HCT116 (cell line): ENCODE results near the gene AKAP12. TPM values are rescaled to one million over a fixed set of nuclear protein-coding genes. Genes with fewer than 3 reads are reported as not detected.

ENCODE experiments used
- ATAC-seq: fragments of 200-7000 bp; cut with Tn5 transposase; 2 replicates; pipeline ENCODE4 v1.9.1; 2020; ENCODE audit warnings: mild to moderate bottlenecking, moderate library complexity
- BruUV-seq: library from RNA; stranded (reverse); fragments of 400-500 nt; replicated peaks from 2 replicates; lab custom pipeline; 2021; lab: Mats Ljungman, UMichigan
- CTCF ChIA-PET: fragments of 300-600 bp; sonication (Branson Sonifier 250); formaldehyde crosslinking; loops from one replicate; lab custom pipeline; 2021; ENCODE audit warnings: antibody characterized with exemption; lab: Charles Lee
- POLR2A ChIA-PET: fragments of 300-600, 350-600 bp; sonication (Branson Sonifier 250); formaldehyde crosslinking; loops from one replicate; lab custom pipeline; 2021; ENCODE audit warnings: antibody characterized with exemption; lab: Charles Lee
- RAD21 ChIA-PET, 2 experiments: fragments of 300-600 bp; sonication (Branson Sonifier 250); formaldehyde crosslinking; loops; one replicate each; lab custom pipeline; 2023; ENCODE audit warnings: low total read pairs in 2 of 2; ENCODE audit not compliant: uncharacterized antibody in 2 of 2, unreplicated experiment in 2 of 2, low non-redundant PET in 1 of 2; lab: Charles Lee
- DNase-seq: peaks from one replicate; pipeline ENCODE4 v3.0.0-alpha.2; 2010; ENCODE audit warnings: low read depth, low spot score
- H2AFZ ChIP-seq: fragments of 200-600 bp; shearing (Covaris generic), sonication (generic); 2 replicates; pipeline ENCODE4 v1.6.1; 2017; ENCODE audit warnings: low read depth, mixed run types, mixed read lengths, antibody characterized with exemption, low read length; ENCODE audit not compliant: poor library complexity, severe bottlenecking
- H3K27ac ChIP-seq: 2 replicates; pipeline ENCODE4 v1.5.1; 2012; ENCODE audit warnings: low read depth, low read length
- H3K27me3 ChIP-seq: fragments of 200-600 bp; sonication (generic); 2 replicates; pipeline ENCODE4 v1.6.1; 2016; ENCODE audit warnings: mixed run types, low read length, mixed read lengths; ENCODE audit not compliant: insufficient read depth
- H3K36me3 ChIP-seq, 2 experiments: fragments of 200-500 bp in 1 of 2; fragments of 200-600 bp in 1 of 2; sonication (Bioruptor generic) in 1 of 2; sonication (generic) in 1 of 2; 2 replicates each; pipeline versions ENCODE4 v1.5.1 to v1.6.1; 2014 to 2016; ENCODE audit warnings: low read length in 2 of 2, inconsistent platforms in 1 of 2, mixed read lengths in 1 of 2, mixed run types in 1 of 2; ENCODE audit not compliant: insufficient read depth in 2 of 2, control insufficient read depth in 1 of 2
- H3K4me1 ChIP-seq, 2 experiments: fragments of 200-600 bp in 1 of 2; sonication (generic) in 1 of 2; 2 replicates each; pipeline versions ENCODE4 v1.5.1 to v1.6.1; 2012 to 2017; ENCODE audit warnings: low read length in 2 of 2, inconsistent platforms in 1 of 2, mild to moderate bottlenecking in 1 of 2, mixed read lengths in 1 of 2, mixed run types in 1 of 2, moderate library complexity in 1 of 2; ENCODE audit not compliant: insufficient read depth in 2 of 2, control insufficient read depth in 1 of 2
- H3K4me2 ChIP-seq: fragments of 200-600 bp; sonication (generic); 2 replicates; pipeline ENCODE4 v1.6.1; 2017; ENCODE audit warnings: mixed run types, low read length, mixed read lengths
- H3K4me3 ChIP-seq, 2 experiments: fragments of 200-600 bp in 1 of 2; sonication (generic) in 1 of 2; replicated peaks in 1 of 2; 2 replicates each; pipeline ENCODE4 v1.5.1; 2011 to 2016; ENCODE audit warnings: low read length in 2 of 2, control low read depth in 1 of 2, low read depth in 1 of 2, mild to moderate bottlenecking in 1 of 2, mixed read lengths in 1 of 2, mixed run types in 1 of 2
- H3K79me2 ChIP-seq: fragments of 200-600 bp; sonication (generic); 2 replicates; pipeline ENCODE4 v1.6.1; 2017; ENCODE audit warnings: mild to moderate bottlenecking, mixed run types, low read length, moderate library complexity, mixed read lengths; ENCODE audit not compliant: insufficient read depth
- H3K9ac ChIP-seq: fragments of 200-600 bp; sonication (generic); 2 replicates; pipeline ENCODE4 v1.6.1; 2016; ENCODE audit warnings: low read length, mixed read lengths
- H3K9me2 ChIP-seq: fragments of 200-600 bp; sonication (generic), shearing (Covaris generic); 2 replicates; pipeline ENCODE4 v1.6.1; 2017; ENCODE audit warnings: mixed run types, mild to moderate bottlenecking, moderate library complexity; ENCODE audit not compliant: insufficient read depth
- H3K9me3 ChIP-seq, 2 experiments: fragments of 200-500 bp in 1 of 2; fragments of 200-600 bp in 1 of 2; sonication (Bioruptor generic) in 1 of 2; sonication (generic) in 1 of 2; 2 replicates each; pipeline ENCODE4 v1.6.1; 2014 to 2017; ENCODE audit warnings: low read length in 2 of 2, mixed read lengths in 2 of 2, inconsistent platforms in 1 of 2, low read depth in 1 of 2, mild to moderate bottlenecking in 1 of 2, mixed run types in 1 of 2, moderate library complexity in 1 of 2; ENCODE audit not compliant: control insufficient read depth in 1 of 2, insufficient read depth in 1 of 2
- H4K20me1 ChIP-seq: fragments of 200-600 bp; sonication (generic), shearing (Covaris generic); 2 replicates; pipeline ENCODE4 v1.6.1; 2017; ENCODE audit warnings: mixed run types, mild to moderate bottlenecking, moderate library complexity; ENCODE audit not compliant: insufficient read depth
- CBX3 ChIP-seq: IDR thresholded peaks from 2 replicates; pipeline ENCODE4 v1.6.1; 2012; ENCODE audit warnings: low read depth
- EGR1 ChIP-seq: IDR thresholded peaks from 2 replicates; pipeline ENCODE4 v1.6.1; 2012; ENCODE audit warnings: low read depth
- EZH2 ChIP-seq: fragments of 200-600 bp; sonication (generic); IDR thresholded peaks from 2 replicates; pipeline ENCODE4 v1.6.1; 2017; ENCODE audit warnings: antibody characterized with exemption, mixed run types
- JUND ChIP-seq: IDR thresholded peaks from 2 replicates; pipeline ENCODE4 v1.6.1; 2012
- POLR2A ChIP-seq: IDR thresholded peaks from 2 replicates; pipeline ENCODE4 v1.7.0; 2011; ENCODE audit warnings: borderline replicate concordance; ENCODE audit not compliant: insufficient read depth, insufficient read length; ENCODE audit errors: extremely low read depth
- POLR2AphosphoS5 ChIP-seq: IDR thresholded peaks from 2 replicates; pipeline ENCODE4 v1.6.1; 2011; ENCODE audit warnings: mild to moderate bottlenecking, low read depth, low read length, moderate library complexity
- RAD21 ChIP-seq: IDR thresholded peaks from 2 replicates; pipeline ENCODE4 v1.6.1; 2012; ENCODE audit warnings: low read depth, mild to moderate bottlenecking
- REST ChIP-seq: IDR thresholded peaks from 2 replicates; pipeline ENCODE4 v1.6.1; 2012; ENCODE audit warnings: low read depth
- SIN3A ChIP-seq: IDR thresholded peaks from 2 replicates; pipeline ENCODE4 v1.6.1; 2012; ENCODE audit warnings: low read depth
- SP1 ChIP-seq: IDR thresholded peaks from 2 replicates; pipeline ENCODE4 v1.6.1; 2012; ENCODE audit warnings: low read depth
- SRF ChIP-seq: IDR thresholded peaks from 2 replicates; pipeline ENCODE4 v1.6.1; 2012; ENCODE audit warnings: low read depth
- TCF7L2 ChIP-seq: IDR thresholded peaks from 2 replicates; pipeline ENCODE4 v1.7.0; 2011; ENCODE audit warnings: borderline replicate concordance, inconsistent platforms; ENCODE audit not compliant: insufficient read depth, insufficient read length; ENCODE audit errors: extremely low read depth
- YY1 ChIP-seq: IDR thresholded peaks from 2 replicates; pipeline ENCODE4 v1.6.1; 2011; ENCODE audit warnings: low read length, low read depth, moderate library complexity, mild to moderate bottlenecking; ENCODE audit not compliant: insufficient replicate concordance; ENCODE audit errors: extremely low read depth
- ZFX ChIP-seq: fragments of 450-650 bp; IDR thresholded peaks from 2 replicates; pipeline ENCODE4 v1.6.1; 2017
- ZNF274 ChIP-seq: fragments of 200-500 bp; sonication (Bioruptor generic); IDR thresholded peaks from 2 replicates; pipeline ENCODE4 v1.6.1; 2014; ENCODE audit warnings: mild to moderate bottlenecking, low read depth, low read length, inconsistent platforms
- intact Hi-C: fragments of 100-400 bp; cut with micrococcal nuclease; formaldehyde crosslinking; loops from 2 replicates; pipeline ENCODE4 v1.10.0; 2022
- total RNA-seq: library from RNA; stranded (reverse); gene quantifications from one replicate; pipeline ENCODE4 v1.2.1, GENCODE V29; 2021; ENCODE audit not compliant: unreplicated experiment
- TF ChIP-seq, protein P1 (sequence below): IDR thresholded peaks from 2 replicates; pipeline ENCODE4 v1.6.1; 2012
- TF ChIP-seq, protein P2 (sequence below): IDR thresholded peaks from 2 replicates; pipeline ENCODE4 v1.6.1; 2011; ENCODE audit warnings: mild to moderate bottlenecking, low read length, moderate library complexity; ENCODE audit not compliant: insufficient replicate concordance; ENCODE audit errors: extremely low read depth
- TF ChIP-seq, protein P3 (sequence below): IDR thresholded peaks from 2 replicates; pipeline ENCODE4 v1.6.1; 2012

The AKAP12 gene
- total RNA-seq, 1 experiment from 2014 or later = 1,220 TPM

GRCh38 chr6:151209071-151209831, 30.5 kb upstream of the AKAP12 start:
- H3K9me3 ChIP-seq = peaks cover 0 to 5% of the 10 kb centered on the region in 2 experiments; a peak in 1 of 4 replicates
- ATAC-seq (peak; percentile 78), DNase-seq (peak; percentile 53)
- H3K4me3 ChIP-seq = peak overlapping the region; percentile 23 to 51
- no peaks in the 10 kb centered on the region for H4K20me1 ChIP-seq
- no peaks in the 10 kb centered on the region for H3K36me3 ChIP-seq
- H3K79me2 ChIP-seq = no peaks in the 10 kb centered on the region
- no peaks in the 10 kb centered on the region for H3K9me2 ChIP-seq
- intact Hi-C loops = loop anchor here (5.0 kb wide), 3 partner anchors 82 to 142 kb away; no protein-coding TSS in a partner anchor
- no peaks in the 10 kb centered on the region for H3K27me3 ChIP-seq
- CTCF ChIA-PET = interaction anchor here (1.0 to 1.3 kb wide), 2 partner anchors 115 to 195 kb away, joined by 3 to 7 read pairs; no protein-coding TSS in a partner anchor
- RAD21 ChIA-PET = interaction anchor here in 1 of 2 experiments (1.2 kb wide), 1 partner anchor 115 kb away, joined by 3 read pairs; no protein-coding TSS in a partner anchor
- POLR2A ChIA-PET = interaction anchor here (0.5 to 1.7 kb wide), 6 partner anchors 31 to 149 kb away, joined by 3 to 9 read pairs (median 3); partner anchors contain the start of gene AKAP12
- peak overlapping the region; percentile 47 for H2AFZ ChIP-seq
- H3K27ac ChIP-seq = peak overlapping the region; percentile 34
- H3K4me2 ChIP-seq = peak overlapping the region; percentile 79
- H3K9ac ChIP-seq = peak overlapping the region; percentile 50
- BruUV-seq = no TSS peak
- H3K4me1 ChIP-seq = peaks cover 9 to 39% of the 10 kb centered on the region in 2 experiments
- TF ChIP-seq YY1 (no peak), TCF7L2 (no peak), ZFX (no peak), CBX3 (peak; percentile 61), REST (no peak), EGR1 (no peak), RAD21 (peak; percentile 24), SP1 (no peak), JUND (no peak; the same call in 1 of the 2 replicates), SIN3A (no peak), POLR2AphosphoS5 (peak; percentile 57), EZH2 (no peak), POLR2A (no peak), SRF (no peak), ZNF274 (no peak)
- TF ChIP-seq, protein P1, sequence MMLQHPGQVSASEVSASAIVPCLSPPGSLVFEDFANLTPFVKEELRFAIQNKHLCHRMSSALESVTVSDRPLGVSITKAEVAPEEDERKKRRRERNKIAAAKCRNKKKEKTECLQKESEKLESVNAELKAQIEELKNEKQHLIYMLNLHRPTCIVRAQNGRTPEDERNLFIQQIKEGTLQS = no peak
- TF ChIP-seq, protein P2, sequence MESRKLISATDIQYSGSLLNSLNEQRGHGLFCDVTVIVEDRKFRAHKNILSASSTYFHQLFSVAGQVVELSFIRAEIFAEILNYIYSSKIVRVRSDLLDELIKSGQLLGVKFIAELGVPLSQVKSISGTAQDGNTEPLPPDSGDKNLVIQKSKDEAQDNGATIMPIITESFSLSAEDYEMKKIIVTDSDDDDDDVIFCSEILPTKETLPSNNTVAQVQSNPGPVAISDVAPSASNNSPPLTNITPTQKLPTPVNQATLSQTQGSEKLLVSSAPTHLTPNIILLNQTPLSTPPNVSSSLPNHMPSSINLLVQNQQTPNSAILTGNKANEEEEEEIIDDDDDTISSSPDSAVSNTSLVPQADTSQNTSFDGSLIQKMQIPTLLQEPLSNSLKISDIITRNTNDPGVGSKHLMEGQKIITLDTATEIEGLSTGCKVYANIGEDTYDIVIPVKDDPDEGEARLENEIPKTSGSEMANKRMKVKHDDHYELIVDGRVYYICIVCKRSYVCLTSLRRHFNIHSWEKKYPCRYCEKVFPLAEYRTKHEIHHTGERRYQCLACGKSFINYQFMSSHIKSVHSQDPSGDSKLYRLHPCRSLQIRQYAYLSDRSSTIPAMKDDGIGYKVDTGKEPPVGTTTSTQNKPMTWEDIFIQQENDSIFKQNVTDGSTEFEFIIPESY = no peak
- TF ChIP-seq, protein P3, sequence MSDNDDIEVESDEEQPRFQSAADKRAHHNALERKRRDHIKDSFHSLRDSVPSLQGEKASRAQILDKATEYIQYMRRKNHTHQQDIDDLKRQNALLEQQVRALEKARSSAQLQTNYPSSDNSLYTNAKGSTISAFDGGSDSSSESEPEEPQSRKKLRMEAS = no peak
